Prostate gland (tissue), 2 donors: ENCODE measurements around the gene CLNK.

Experiments used
- POLR2A ChIP-seq: fragments of 450-650 bp; IDR thresholded peaks from one replicate; pipeline ENCODE4 v1.6.1; 2016; ENCODE audit warnings: antibody characterized with exemption, mild to moderate bottlenecking
- POLR2AphosphoS5 ChIP-seq: sonication (generic); formaldehyde crosslinking; IDR thresholded peaks from one replicate; pipeline ENCODE4 v1.6.1; 2017; ENCODE audit warnings: antibody characterized with exemption
- TF ChIP-seq, protein P1 (sequence below), 4 experiments: fragments of 200-600 bp in 2 of 4; fragments of 450-650 bp in 2 of 4; sonication (generic) in 2 of 4; IDR thresholded peaks; 1 replicate in 3 of 4; 2 replicates in 1 of 4; pipeline ENCODE4 v1.5.1; 2016 to 2019; ENCODE audit warnings: antibody characterized with exemption in 4 of 4, mild to moderate bottlenecking in 2 of 4, moderate library complexity in 2 of 4

DNA sequence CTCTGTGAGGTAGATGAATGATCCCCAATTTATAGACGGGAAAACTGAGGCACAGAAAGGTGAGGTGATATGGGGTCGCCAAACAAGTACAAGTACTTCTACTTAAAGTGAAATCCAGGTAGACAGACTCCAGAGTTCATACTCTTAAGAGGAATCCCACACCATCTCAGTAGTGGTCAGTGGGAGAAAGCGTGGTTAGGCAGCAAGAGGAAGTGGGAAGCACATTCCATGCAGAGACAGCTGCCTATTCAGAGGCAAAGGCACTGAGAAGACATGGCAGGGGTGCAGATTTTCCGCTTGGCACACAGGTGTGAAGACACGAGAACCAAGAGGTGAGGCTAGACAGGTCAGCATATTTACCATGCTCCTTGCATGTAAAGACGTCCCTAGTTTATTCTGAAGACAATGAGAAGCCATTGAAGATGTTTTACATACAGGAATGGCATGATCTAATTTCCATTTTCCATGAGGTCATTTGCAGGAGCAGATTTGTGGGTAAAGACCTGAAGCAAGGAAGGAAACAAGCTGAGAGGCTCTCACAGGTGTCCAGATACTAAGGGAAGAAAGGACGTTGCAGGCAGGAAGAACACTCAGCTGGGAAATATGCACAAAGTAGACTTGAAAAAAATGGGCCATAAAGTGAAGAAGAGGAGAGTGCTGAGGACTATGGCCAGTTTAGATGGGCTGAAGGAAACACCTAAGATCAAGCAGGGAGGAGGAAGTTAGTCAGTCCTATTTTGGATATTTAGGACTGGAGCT, 17.3 kb upstream of the CLNK start:
- TF ChIP-seq, protein P1, sequence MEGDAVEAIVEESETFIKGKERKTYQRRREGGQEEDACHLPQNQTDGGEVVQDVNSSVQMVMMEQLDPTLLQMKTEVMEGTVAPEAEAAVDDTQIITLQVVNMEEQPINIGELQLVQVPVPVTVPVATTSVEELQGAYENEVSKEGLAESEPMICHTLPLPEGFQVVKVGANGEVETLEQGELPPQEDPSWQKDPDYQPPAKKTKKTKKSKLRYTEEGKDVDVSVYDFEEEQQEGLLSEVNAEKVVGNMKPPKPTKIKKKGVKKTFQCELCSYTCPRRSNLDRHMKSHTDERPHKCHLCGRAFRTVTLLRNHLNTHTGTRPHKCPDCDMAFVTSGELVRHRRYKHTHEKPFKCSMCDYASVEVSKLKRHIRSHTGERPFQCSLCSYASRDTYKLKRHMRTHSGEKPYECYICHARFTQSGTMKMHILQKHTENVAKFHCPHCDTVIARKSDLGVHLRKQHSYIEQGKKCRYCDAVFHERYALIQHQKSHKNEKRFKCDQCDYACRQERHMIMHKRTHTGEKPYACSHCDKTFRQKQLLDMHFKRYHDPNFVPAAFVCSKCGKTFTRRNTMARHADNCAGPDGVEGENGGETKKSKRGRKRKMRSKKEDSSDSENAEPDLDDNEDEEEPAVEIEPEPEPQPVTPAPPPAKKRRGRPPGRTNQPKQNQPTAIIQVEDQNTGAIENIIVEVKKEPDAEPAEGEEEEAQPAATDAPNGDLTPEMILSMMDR (IDR thresholded peaks at IDR 0.05): no peak
- TF ChIP-seq POLR2AphosphoS5 (no peak), POLR2A (no peak)
